Gastrocnemius medialis (tissue), 4 donors: Measurements from ENCODE around the gene WWOX. TPM values are rescaled to one million over a fixed set of nuclear protein-coding genes. Genes with fewer than 3 reads are reported as not detected.

Source experiments
- ATAC-seq, 2 donors: fragments of 150-250 bp; one replicate each; pipeline ENCODE4 v1.9.1; 2016
- DNase-seq, 2 donors: peaks; one replicate each; pipeline ENCODE4 v3.0.0-alpha.2; 2019
- H3K27ac ChIP-seq, 4 donors: fragments of 200-600 bp; sonication (generic); 1 replicate in 1 of 4; 2 replicates in 3 of 4; pipeline ENCODE4 v1.5.1; 2016 to 2018; ENCODE audit warnings: mild to moderate bottlenecking in 2 of 4, moderate library complexity in 1 of 4
- H3K27me3 ChIP-seq, 3 donors: fragments of 200-600 bp; sonication (generic) in 2 of 3; 1 replicate in 1 of 3; 2 replicates in 2 of 3; pipeline versions ENCODE4 v1.5.1 to v1.6.0; 2016 to 2019; ENCODE audit warnings: mild to moderate bottlenecking in 1 of 3, moderate library complexity in 1 of 3
- H3K36me3 ChIP-seq, 2 donors: fragments of 200-600 bp; sonication (generic) in 1 of 2; one replicate each; pipeline ENCODE4 v1.5.1; 2017 to 2018
- H3K4me1 ChIP-seq, 2 donors: fragments of 200-600 bp; sonication (generic) in 1 of 2; one replicate each; pipeline ENCODE4 v1.5.1; 2016 to 2017; ENCODE audit warnings: mild to moderate bottlenecking in 2 of 2
- H3K4me3 ChIP-seq, 4 donors: fragments of 200-600 bp; sonication (generic) in 3 of 4; 1 replicate in 1 of 4; 2 replicates in 3 of 4; pipeline ENCODE4 v1.5.1; 2016 to 2019; ENCODE audit warnings: mild to moderate bottlenecking in 2 of 4
- H3K9me3 ChIP-seq, 3 donors: fragments of 200-600 bp; sonication (generic) in 2 of 3; 1 replicate in 1 of 3; 2 replicates in 2 of 3; pipeline ENCODE4 v1.5.1; 2016 to 2019
- POLR2A ChIP-seq, 2 donors: fragments of 450-650 bp; IDR thresholded peaks; one replicate each; pipeline ENCODE4 v1.6.1; 2017; ENCODE audit warnings: antibody characterized with exemption in 2 of 2, mild to moderate bottlenecking in 2 of 2, moderate library complexity in 2 of 2
- in situ Hi-C, 4 donors: fragments of 200-750 bp; cut with MboI; loops; one replicate each; pipeline versions ENCODE4 v1.15.0 to v1.8.0; 2017; ENCODE audit warnings: low sequenced_read_pairs in 4 of 4
- intact Hi-C: fragments of 100-400 bp; cut with DNase I; formaldehyde crosslinking; loops from one replicate; pipeline ENCODE4 v1.15.1; 2023; ENCODE audit warnings: low total_unique reads
- total RNA-seq, 4 donors: library from RNA; depleted of rRNA; stranded (reverse); fragments of >200 nt; gene quantifications; one replicate each; pipeline versions ENCODE4 v1.1.0 to v1.2.3, GENCODE V29; 2016
- TF ChIP-seq, protein P1 (sequence below), 5 experiments: fragments of 450-650 bp in 3 of 5; fragments of 200-600 bp in 2 of 5; sonication (generic) in 2 of 5; IDR thresholded peaks in 4 of 5; conservative IDR thresholded peaks in 1 of 5; 1 replicate in 4 of 5; 2 replicates in 1 of 5; pipeline ENCODE4 v1.5.1; 2016 to 2019; ENCODE audit warnings: antibody characterized with exemption in 5 of 5, mild to moderate bottlenecking in 3 of 5, moderate library complexity in 3 of 5

The WWOX gene
- total RNA-seq, 4 donors from 2014 or later, result 3.3 to 13.0 (median 6.0) TPM

DNA sequence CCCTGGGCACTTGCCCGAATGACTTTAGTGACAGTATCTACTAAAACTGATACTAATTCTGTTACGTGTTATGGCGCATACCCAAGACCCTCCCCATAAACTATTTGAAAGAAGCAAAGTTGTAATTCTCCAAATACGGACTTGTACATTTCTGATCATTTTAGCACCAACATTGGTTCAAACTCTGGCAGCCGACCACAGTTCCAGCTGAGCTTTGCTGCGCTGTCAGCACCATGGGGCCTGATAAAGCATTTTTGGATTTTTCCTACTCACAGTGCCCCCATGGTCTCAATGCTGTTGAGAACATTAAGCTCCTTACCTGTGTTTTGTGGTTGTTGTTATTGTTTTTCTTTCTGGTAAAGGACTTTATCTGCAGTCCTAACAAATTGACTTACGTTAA, 1040.3 kb downstream of the WWOX start:
- TF ChIP-seq, protein P1, sequence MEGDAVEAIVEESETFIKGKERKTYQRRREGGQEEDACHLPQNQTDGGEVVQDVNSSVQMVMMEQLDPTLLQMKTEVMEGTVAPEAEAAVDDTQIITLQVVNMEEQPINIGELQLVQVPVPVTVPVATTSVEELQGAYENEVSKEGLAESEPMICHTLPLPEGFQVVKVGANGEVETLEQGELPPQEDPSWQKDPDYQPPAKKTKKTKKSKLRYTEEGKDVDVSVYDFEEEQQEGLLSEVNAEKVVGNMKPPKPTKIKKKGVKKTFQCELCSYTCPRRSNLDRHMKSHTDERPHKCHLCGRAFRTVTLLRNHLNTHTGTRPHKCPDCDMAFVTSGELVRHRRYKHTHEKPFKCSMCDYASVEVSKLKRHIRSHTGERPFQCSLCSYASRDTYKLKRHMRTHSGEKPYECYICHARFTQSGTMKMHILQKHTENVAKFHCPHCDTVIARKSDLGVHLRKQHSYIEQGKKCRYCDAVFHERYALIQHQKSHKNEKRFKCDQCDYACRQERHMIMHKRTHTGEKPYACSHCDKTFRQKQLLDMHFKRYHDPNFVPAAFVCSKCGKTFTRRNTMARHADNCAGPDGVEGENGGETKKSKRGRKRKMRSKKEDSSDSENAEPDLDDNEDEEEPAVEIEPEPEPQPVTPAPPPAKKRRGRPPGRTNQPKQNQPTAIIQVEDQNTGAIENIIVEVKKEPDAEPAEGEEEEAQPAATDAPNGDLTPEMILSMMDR (IDR thresholded peaks at IDR 0.05 in 4 of 5, conservative IDR thresholded peaks at IDR 0.05 in 1 of 5), result no peak
- no peak for TF ChIP-seq POLR2A (IDR thresholded peaks at IDR 0.05)
- no peak for ATAC-seq
- Histone ChIP-seq H3K27me3 (no peaks in the 10 kb centered on the region), H3K9me3 (no peaks in the 10 kb centered on the region), H3K4me1 (no peaks in the 10 kb centered on the region), H3K36me3 (no peaks in the 10 kb centered on the region), H3K4me3 (no peak overlapping the region), H3K27ac (no peak overlapping the region)
- in situ Hi-C loops, result no loop called here
- intact Hi-C loops, result no loop called here
- DNase-seq, result no peak

DNA sequence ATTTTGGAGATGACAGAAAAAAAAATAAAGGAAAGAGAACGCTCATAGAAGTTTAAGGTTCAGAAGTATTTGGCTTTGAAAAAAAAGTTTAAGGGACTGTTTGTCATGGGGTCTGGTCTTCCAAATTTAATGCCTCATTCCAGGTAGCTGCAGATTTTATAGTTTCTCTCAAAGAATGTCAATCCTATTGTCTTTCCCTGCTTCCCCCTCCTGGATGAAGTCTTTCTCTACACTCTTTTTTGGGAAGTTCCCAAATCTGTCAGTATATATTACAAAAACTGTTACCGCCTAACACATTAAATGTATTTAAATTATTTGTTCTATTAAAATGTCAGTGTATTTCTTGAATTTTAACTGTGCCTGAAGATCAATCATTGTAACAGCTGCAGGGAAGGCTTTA, 1043.6 kb downstream of the WWOX start:
- Histone ChIP-seq H3K27ac (no peak overlapping the region), H3K36me3 (no peaks in the 10 kb centered on the region), H3K4me1 (no peaks in the 10 kb centered on the region), H3K27me3 (no peaks in the 10 kb centered on the region), H3K4me3 (no peak overlapping the region), H3K9me3 (no peaks in the 10 kb centered on the region)
- ATAC-seq (no peak), DNase-seq (no peak)
- intact Hi-C loops (no loop called here), in situ Hi-C loops (no loop called here)
- TF ChIP-seq, protein P1 (IDR thresholded peaks at IDR 0.05 in 4 of 5, conservative IDR thresholded peaks at IDR 0.05 in 1 of 5), result no peak
- no peak for TF ChIP-seq POLR2A (IDR thresholded peaks at IDR 0.05)

DNA sequence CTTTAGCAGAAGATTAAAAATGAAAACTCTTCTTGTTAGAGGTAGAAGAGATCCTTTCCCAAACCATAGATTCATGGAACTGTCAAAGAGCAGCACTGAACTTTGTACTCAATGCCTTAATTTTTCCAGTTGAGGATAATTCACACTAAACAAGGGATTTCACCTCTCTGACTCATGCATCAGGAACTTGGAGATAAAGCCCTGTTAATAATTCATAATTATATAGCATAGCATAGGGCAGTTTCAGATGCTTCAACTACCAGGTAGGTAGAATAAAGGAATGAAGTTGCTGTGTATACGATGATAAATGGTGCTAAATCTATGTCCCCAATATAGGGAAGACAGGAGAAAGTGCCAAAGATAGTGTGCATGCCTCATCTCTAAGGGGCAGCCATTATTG, 1050.7 kb downstream of the WWOX start:
- TF ChIP-seq, protein P1 (IDR thresholded peaks at IDR 0.05 in 4 of 5, conservative IDR thresholded peaks at IDR 0.05 in 1 of 5), result no peak
- no peak for TF ChIP-seq POLR2A (IDR thresholded peaks at IDR 0.05)
- no peaks in the 10 kb centered on the region for H3K4me1 ChIP-seq
- H3K36me3 ChIP-seq, result no peaks in the 10 kb centered on the region
- no peak overlapping the region for H3K27ac ChIP-seq
- no peaks in the 10 kb centered on the region for H3K27me3 ChIP-seq
- in situ Hi-C loops (no loop called here), intact Hi-C loops (no loop called here)
- no peak for ATAC-seq
- DNase-seq, result no peak
- no peak overlapping the region for H3K4me3 ChIP-seq
- no peaks in the 10 kb centered on the region for H3K9me3 ChIP-seq

DNA sequence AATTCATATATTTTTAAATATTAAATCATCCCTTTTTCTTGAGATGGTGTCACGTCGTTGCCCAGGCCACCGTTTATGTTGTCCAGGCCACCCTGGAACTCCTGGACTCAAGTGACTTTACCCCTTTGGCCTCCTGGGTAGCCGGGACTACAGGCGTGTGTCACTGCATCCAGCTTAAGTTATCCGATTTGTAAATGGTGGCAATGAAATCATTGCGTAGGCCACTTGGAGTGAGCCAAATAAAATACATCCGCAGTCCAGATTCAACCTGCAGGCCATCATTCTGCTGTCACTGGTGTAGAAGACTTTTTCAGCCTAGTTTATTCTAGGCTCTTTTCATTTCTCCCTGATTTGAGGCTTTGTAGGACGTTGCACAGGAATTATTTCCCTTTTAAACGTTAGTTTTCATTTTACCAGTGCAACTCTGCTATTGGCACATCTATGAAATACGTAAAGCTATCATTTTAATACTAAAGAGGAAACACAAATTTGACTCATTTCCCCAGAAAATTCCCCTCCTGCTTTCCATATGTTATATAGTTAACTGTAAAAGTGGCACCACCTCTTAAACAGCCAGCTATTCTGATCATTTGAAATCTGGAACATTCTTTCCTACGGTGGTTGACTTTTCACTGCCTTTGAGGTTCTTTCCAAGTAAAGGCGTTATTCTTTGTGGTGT, 1051.3 kb downstream of the WWOX start:
- no peak for ATAC-seq
- no peak for TF ChIP-seq POLR2A (IDR thresholded peaks at IDR 0.05)
- TF ChIP-seq, protein P1 (IDR thresholded peaks at IDR 0.05 in 4 of 5, conservative IDR thresholded peaks at IDR 0.05 in 1 of 5), result no peak
- Histone ChIP-seq H3K27ac (no peak overlapping the region), H3K27me3 (no peaks in the 10 kb centered on the region), H3K9me3 (no peaks in the 10 kb centered on the region), H3K36me3 (no peaks in the 10 kb centered on the region), H3K4me3 (no peak overlapping the region), H3K4me1 (no peaks in the 10 kb centered on the region)
- no peak for DNase-seq
- intact Hi-C loops, result no loop called here
- in situ Hi-C loops, result no loop called here

DNA sequence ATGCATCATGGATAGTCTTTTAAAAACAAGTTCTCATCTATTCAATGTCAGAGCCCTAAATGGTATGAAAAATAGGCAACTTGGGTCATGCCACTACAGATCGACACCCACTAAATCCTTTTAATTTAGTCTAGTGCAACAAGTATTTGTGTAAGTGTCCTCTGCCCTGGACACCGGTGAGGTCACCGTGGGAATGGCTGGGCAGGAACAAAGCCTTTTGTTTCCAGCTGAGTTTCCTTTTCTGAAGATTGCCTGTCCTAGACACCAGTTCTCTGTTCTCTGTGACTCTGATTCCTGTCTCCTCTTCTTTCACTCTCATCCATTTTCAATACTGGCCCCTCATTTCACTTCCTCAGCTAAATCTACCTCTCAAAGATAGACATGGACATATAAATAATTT, 1054.6 kb downstream of the WWOX start:
- Histone ChIP-seq H3K4me3 (no peak overlapping the region), H3K4me1 (no peaks in the 10 kb centered on the region), H3K27me3 (no peaks in the 10 kb centered on the region), H3K36me3 (no peaks in the 10 kb centered on the region), H3K27ac (no peak overlapping the region), H3K9me3 (no peaks in the 10 kb centered on the region)
- in situ Hi-C loops, result no loop called here
- ATAC-seq (no peak), DNase-seq (no peak)
- TF ChIP-seq, protein P1 (IDR thresholded peaks at IDR 0.05 in 4 of 5, conservative IDR thresholded peaks at IDR 0.05 in 1 of 5), result no peak
- no peak for TF ChIP-seq POLR2A (IDR thresholded peaks at IDR 0.05)
- intact Hi-C loops, result no loop called here
